Stomach (tissue), 9 donors: ENCODE measurements around the gene AFF4. TPM values are rescaled to one million over a fixed set of nuclear protein-coding genes. Genes with fewer than 3 reads are reported as not detected.
"Not testable (repeated sequence)": the region's sequence is repeated elsewhere in the genome, so short reads cannot be mapped to it uniquely, and the experiment has no call there.

ENCODE experiments used
- DNase-seq, 2 donors: peaks; one replicate each; pipeline versions ENCODE4 v3.0.0 to v3.0.0-alpha.2; 2013 to 2019
- H3K27ac ChIP-seq, 5 donors: fragments of 200-600 bp in 4 of 5; sonication (generic) in 4 of 5; one replicate each; pipeline ENCODE4 v1.5.1; 2013 to 2019; ENCODE audit warnings: mild to moderate bottlenecking in 1 of 5, moderate library complexity in 1 of 5
- H3K27me3 ChIP-seq, 3 donors: fragments of 200-600 bp; sonication (generic); one replicate each; pipeline ENCODE4 v1.5.1; 2017 to 2019; ENCODE audit warnings: mixed run types in 1 of 3
- H3K36me3 ChIP-seq, 4 donors: fragments of 200-600 bp; sonication (generic); 1 replicate in 3 of 4; 2 replicates in 1 of 4; pipeline ENCODE4 v1.5.1; 2016 to 2019
- H3K4me1 ChIP-seq, 4 donors: fragments of 200-600 bp; sonication (generic); one replicate each; pipeline ENCODE4 v1.5.1; 2016 to 2019
- H3K4me3 ChIP-seq, 4 donors: fragments of 200-600 bp; sonication (generic) in 3 of 4; one replicate each; pipeline ENCODE4 v1.5.1; 2016 to 2019; ENCODE audit warnings: mild to moderate bottlenecking in 1 of 4
- H3K9me3 ChIP-seq, 4 donors: fragments of 200-600 bp; sonication (generic); one replicate each; pipeline ENCODE4 v1.5.1; 2016 to 2019
- EP300 ChIP-seq: sonication (generic); formaldehyde crosslinking; IDR thresholded peaks from one replicate; pipeline ENCODE4 v1.6.1; 2017; ENCODE audit warnings: antibody characterized with exemption
- POLR2A ChIP-seq, 4 donors: fragments of 450-650 bp; IDR thresholded peaks; one replicate each; pipeline ENCODE4 v1.6.1; 2016; ENCODE audit warnings: antibody characterized with exemption in 4 of 4, control low read depth in 2 of 4, mild to moderate bottlenecking in 1 of 4, moderate library complexity in 1 of 4
- POLR2AphosphoS5 ChIP-seq, 3 donors: sonication (generic); formaldehyde crosslinking; IDR thresholded peaks; one replicate each; pipeline ENCODE4 v1.6.1; 2016; ENCODE audit warnings: antibody characterized with exemption in 3 of 3
- WGBS, 5 donors: extraction: QIAGEN DNeasy Blood & Tissue Kit in 3 of 5; methylation state at CpG; one replicate each; pipeline versions ENCODE4 v1.1.5 to v1.1.7; 2013 to 2018; 5-methylcytosine and 5-hydroxymethylcytosine counted together
- intact Hi-C: fragments of 100-400 bp; cut with DNase I; formaldehyde crosslinking; loops from one replicate; pipeline ENCODE4 v1.15.1; 2023; ENCODE audit warnings: low total_unique reads
- polyA plus RNA-seq, 3 donors: library from polyadenylated mRNA; stranded (reverse); fragments of 200-250 nt; gene quantifications; one replicate each; pipeline ENCODE4 v1.2.3, GENCODE V29; 2013
- total RNA-seq, 5 donors: library from RNA; depleted of rRNA; stranded (reverse); fragments of >200 nt; gene quantifications; one replicate each; pipeline versions ENCODE4 v1.1.0 to v1.2.3, GENCODE V29; 2014 to 2016
- TF ChIP-seq, protein P1 (sequence below), 7 experiments: fragments of 450-650 bp in 4 of 7; fragments of 200-600 bp in 3 of 7; sonication (generic) in 3 of 7; IDR thresholded peaks; one replicate each; pipeline ENCODE4 v1.5.1; 2016 to 2019; ENCODE audit warnings: antibody characterized with exemption in 7 of 7, control low read depth in 2 of 7, mild to moderate bottlenecking in 1 of 7
- donor health status: healthy with polysubstance abuse.
- donor health status: Bipolar disorder and iron deficiency.
- donor health status: healthy.

The AFF4 gene
- total and polyA plus RNA-seq, 8 donors: 7.0 to 133 (median 50.9) TPM

DNA sequence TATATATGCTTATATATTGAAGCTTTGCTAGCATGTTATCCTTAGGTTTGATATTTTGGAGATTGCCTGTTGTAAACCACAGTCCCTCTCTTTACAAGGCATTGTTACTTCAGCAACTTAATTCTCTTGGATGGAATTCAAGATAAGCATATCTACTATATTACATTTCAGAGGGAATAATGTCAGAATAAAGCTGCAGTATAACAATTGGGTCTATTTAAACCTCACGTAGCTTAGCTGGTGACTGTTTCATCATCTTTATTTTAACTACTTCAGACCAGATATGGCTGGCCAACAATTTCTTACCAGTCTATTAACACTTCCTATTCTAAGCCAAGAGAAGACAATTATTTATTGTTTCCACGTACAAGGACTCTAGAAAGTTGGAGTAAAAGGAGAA, 35.8 kb upstream of the AFF4 start:
- TF ChIP-seq EP300 (no peak), POLR2A (IDR thresholded peaks at IDR 0.05) (no peak), POLR2AphosphoS5 (IDR thresholded peaks at IDR 0.05) (no peak)
- TF ChIP-seq, protein P1, sequence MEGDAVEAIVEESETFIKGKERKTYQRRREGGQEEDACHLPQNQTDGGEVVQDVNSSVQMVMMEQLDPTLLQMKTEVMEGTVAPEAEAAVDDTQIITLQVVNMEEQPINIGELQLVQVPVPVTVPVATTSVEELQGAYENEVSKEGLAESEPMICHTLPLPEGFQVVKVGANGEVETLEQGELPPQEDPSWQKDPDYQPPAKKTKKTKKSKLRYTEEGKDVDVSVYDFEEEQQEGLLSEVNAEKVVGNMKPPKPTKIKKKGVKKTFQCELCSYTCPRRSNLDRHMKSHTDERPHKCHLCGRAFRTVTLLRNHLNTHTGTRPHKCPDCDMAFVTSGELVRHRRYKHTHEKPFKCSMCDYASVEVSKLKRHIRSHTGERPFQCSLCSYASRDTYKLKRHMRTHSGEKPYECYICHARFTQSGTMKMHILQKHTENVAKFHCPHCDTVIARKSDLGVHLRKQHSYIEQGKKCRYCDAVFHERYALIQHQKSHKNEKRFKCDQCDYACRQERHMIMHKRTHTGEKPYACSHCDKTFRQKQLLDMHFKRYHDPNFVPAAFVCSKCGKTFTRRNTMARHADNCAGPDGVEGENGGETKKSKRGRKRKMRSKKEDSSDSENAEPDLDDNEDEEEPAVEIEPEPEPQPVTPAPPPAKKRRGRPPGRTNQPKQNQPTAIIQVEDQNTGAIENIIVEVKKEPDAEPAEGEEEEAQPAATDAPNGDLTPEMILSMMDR (IDR thresholded peaks at IDR 0.05): no peak
- H3K4me1 ChIP-seq: no peaks in the 10 kb centered on the region
- DNase-seq: no peak
- peaks cover 17 to 41% (median 36%) of the 10 kb centered on the region in 4 donors for H3K36me3 ChIP-seq
- H3K9me3 ChIP-seq: no peaks in the 10 kb centered on the region
- intact Hi-C loops: no loop called here
- 45 to 62% (median 52%) methylated on average over 2 of the region's 2 CpGs for WGBS, 5 donors
- no peaks in the 10 kb centered on the region for H3K27me3 ChIP-seq
- H3K4me3 ChIP-seq: no peak overlapping the region
- H3K27ac ChIP-seq: no peak overlapping the region

DNA sequence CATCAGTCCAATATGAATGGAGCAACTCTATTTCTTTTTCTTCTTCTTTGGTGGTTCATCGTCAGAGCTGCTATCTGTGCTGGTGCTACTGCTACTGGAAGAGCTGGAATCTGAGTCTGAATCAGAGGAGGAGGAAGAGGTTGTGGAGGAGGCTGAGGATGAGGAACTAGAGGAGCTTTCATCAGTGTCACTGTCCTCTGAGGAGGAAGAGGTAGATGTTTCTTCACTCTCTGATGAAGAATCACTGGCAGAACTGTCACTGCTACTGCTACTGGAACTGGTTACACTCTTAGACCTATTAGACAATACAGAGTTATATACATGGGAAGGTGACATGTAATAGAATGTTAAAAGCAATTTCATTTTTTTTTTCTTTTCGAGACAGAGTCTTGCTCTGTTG, 35.1 kb upstream of the AFF4 start:
- Histone ChIP-seq H3K27me3 (no peaks in the 10 kb centered on the region), H3K27ac (no peak overlapping the region), H3K9me3 (no peaks in the 10 kb centered on the region), H3K36me3 (peaks cover 11 to 34% (median 30%) of the 10 kb centered on the region in 4 donors), H3K4me1 (no peaks in the 10 kb centered on the region), H3K4me3 (no peak overlapping the region)
- DNase-seq: no peak
- intact Hi-C loops: no loop called here
- 88 to 96% (median 93%) methylated on average over 2 of the region's 2 CpGs for WGBS, 5 donors
- TF ChIP-seq POLR2AphosphoS5 (IDR thresholded peaks at IDR 0.05): no peak
- no peak for TF ChIP-seq EP300
- TF ChIP-seq, protein P1 (IDR thresholded peaks at IDR 0.05): no peak
- no peak for TF ChIP-seq POLR2A (IDR thresholded peaks at IDR 0.05)

GRCh38 chr5:132996307-132996706, 32.9 kb upstream of the AFF4 start:
- no peak for TF ChIP-seq POLR2A (IDR thresholded peaks at IDR 0.05)
- TF ChIP-seq, protein P1 (IDR thresholded peaks at IDR 0.05): no peak
- TF ChIP-seq POLR2AphosphoS5 (IDR thresholded peaks at IDR 0.05): no peak
- no peak for TF ChIP-seq EP300
- DNase-seq: no peak
- Histone ChIP-seq H3K4me1 (no peaks in the 10 kb centered on the region), H3K27ac (no peak overlapping the region), H3K27me3 (no peaks in the 10 kb centered on the region), H3K9me3 (no peaks in the 10 kb centered on the region), H3K4me3 (no peak overlapping the region), H3K36me3 (peaks cover 0 to 18% (median 16%) of the 10 kb centered on the region in 4 donors)
- intact Hi-C loops: no loop called here
- 53 to 70% (median 56%) methylated on average over 1 of the region's 1 CpG for WGBS, 5 donors

GRCh38 chr5:132987531-132988408, 24.3 kb upstream of the AFF4 start:
- WGBS, 5 donors: 73 to 91% (median 89%) methylated on average over 27 to 28 of the region's 28 CpGs
- DNase-seq: no peak
- Histone ChIP-seq H3K36me3 (no peaks in the 10 kb centered on the region), H3K4me1 (no peaks in the 10 kb centered on the region), H3K27ac (no peak overlapping the region), H3K4me3 (no peak overlapping the region), H3K9me3 (no peaks in the 10 kb centered on the region), H3K27me3 (no peaks in the 10 kb centered on the region)
- TF ChIP-seq EP300 (no peak), POLR2AphosphoS5 (IDR thresholded peaks at IDR 0.05) (no peak), POLR2A (IDR thresholded peaks at IDR 0.05) (no peak)
- TF ChIP-seq, protein P1 (IDR thresholded peaks at IDR 0.05): no peak
- intact Hi-C loops: no loop called here

DNA sequence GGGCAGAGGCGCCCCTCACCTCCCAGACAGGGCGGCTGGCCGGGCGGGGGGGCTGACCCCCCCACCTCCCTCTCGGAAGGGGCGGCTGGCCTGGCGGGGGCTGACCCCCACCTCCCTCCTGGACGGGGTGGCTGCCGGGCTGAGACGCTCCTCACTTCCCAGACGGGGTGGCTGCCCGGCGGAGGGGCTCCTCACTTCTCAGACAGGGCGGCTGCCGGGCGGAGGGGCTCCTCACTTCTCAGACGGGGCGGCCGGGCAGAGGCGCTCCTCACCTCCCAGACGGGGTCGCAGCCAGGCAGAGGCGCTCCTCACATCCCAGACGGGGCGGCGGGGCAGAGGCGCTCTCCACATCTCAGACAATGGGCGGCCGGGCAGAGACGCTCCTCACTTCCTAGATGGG, 19.5 kb upstream of the AFF4 start:
- H3K36me3 ChIP-seq, H3K4me1 ChIP-seq, H3K27me3 ChIP-seq, DNase-seq, intact Hi-C loops, H3K4me3 ChIP-seq, H3K9me3 ChIP-seq, H3K27ac ChIP-seq: not testable (repeated sequence)
- WGBS, 5 donors: 94 to 100% (median 97%) methylated on average over 4 to 25 of the region's 30 CpGs
